Measurements from ENCODE around the gene WDR43.
A peak's percentile ranks its signal among the peaks of the same experiment; 100 is the strongest.

Gene WDR43

DNA sequence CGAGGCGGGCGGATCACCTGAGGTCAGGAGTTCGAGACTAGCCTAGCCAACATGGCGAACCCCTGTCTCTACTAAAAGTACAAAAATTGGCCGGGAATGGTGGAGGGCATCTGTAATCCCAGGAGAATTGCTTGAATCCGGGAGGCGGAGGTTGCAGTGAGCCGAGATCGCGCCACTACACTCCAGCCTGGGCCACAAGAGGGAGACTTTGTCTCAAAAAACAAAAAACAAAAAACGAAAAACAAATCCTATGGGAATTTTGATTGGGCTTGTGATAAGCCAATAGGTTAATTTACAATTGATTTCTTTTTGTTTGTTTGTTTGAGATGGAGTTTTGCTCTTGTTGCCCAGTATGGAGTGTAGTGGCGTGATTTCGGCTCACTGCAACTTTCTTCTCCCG is 62.4 kb downstream of the WDR43 start:
- no peak for DNase-seq (ENCODE audit: extremely low read depth, low read depth)
- H3K4me3 ChIP-seq (replicated peaks; ENCODE audit: low read depth, low read length): no peak overlapping the region

DNA sequence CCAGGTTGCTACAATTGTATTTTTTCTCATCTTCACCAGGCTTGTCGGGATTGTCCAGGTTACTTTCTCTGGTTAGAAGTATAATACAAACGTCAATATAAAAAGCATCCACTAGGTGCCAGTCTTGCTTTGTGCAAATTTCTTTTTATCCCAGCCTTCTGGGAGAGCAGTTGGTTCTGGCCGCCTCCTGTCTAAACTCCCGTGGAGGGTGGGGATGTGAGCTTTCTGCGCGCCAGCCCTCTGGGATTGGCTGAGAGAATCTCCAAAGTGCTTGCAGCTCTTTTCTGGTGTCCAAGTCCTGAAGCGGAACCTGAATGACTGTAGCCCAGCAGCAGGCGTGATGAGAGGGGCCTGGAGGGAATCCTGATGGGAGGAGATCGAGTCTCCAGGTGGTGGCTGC is 64.2 kb downstream of the WDR43 start:
- H3K4me3 ChIP-seq (replicated peaks; ENCODE audit: low read depth, low read length): no peak overlapping the region
- DNase-seq (ENCODE audit: extremely low read depth, low read depth): peak; percentile 52
- TF ChIP-seq, protein P1, sequence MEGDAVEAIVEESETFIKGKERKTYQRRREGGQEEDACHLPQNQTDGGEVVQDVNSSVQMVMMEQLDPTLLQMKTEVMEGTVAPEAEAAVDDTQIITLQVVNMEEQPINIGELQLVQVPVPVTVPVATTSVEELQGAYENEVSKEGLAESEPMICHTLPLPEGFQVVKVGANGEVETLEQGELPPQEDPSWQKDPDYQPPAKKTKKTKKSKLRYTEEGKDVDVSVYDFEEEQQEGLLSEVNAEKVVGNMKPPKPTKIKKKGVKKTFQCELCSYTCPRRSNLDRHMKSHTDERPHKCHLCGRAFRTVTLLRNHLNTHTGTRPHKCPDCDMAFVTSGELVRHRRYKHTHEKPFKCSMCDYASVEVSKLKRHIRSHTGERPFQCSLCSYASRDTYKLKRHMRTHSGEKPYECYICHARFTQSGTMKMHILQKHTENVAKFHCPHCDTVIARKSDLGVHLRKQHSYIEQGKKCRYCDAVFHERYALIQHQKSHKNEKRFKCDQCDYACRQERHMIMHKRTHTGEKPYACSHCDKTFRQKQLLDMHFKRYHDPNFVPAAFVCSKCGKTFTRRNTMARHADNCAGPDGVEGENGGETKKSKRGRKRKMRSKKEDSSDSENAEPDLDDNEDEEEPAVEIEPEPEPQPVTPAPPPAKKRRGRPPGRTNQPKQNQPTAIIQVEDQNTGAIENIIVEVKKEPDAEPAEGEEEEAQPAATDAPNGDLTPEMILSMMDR (IDR thresholded peaks at IDR 0.05; ENCODE audit: low read depth, low read length, missing control alignments): peak; percentile 48

More for the DNA sequence above, 62.4 kb downstream of the WDR43 start:
- TF ChIP-seq, protein P1 (IDR thresholded peaks at IDR 0.05; ENCODE audit: low read depth, low read length, missing control alignments): peak; percentile 45

DNA sequence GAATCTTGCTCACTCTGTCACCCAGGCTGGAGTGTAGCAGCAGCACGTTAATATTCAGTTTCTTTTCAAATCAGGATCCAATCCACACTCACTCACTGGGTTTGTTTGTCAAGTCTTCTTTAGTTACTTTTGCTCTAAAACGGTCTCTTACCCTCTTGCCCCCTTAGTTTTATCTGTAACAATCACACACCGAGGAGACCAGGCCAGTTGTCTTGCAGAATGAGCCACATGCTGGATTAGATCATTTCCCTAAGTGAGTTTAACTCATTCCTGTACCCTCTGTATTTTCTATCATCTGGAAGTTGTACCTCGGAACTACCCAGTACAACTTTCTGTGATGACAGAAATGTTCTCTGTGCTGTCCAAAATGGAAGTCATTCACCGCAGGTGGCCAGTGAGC is 65.9 kb downstream of the WDR43 start:
- no peak overlapping the region for H3K4me3 ChIP-seq (replicated peaks; ENCODE audit: low read depth, low read length)
- TF ChIP-seq, protein P1 (IDR thresholded peaks at IDR 0.05; ENCODE audit: low read depth, low read length, missing control alignments): no peak
- DNase-seq (ENCODE audit: extremely low read depth, low read depth): no peak

DNA sequence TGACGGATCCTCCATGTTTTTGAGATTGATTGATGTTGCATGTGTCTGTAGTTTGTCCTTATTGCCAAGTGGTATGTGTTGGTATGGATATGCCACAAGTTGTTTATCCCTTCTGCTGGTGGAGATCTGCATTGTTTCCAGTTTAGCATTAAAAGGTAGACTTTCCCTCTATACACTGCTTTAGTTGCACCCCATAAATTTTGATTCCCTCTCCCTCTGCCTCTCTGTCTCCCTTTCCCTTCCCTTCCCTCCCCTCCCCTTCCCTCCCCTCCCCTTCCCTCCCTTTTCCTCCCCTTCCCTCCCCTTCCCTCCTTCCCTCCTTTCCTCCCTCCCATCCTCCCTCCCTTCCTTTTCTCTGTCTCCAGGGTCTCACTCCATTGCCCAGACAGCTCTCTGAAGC is 68.0 kb downstream of the WDR43 start:
- no peak for DNase-seq (ENCODE audit: extremely low read depth, low read depth)

DNA sequence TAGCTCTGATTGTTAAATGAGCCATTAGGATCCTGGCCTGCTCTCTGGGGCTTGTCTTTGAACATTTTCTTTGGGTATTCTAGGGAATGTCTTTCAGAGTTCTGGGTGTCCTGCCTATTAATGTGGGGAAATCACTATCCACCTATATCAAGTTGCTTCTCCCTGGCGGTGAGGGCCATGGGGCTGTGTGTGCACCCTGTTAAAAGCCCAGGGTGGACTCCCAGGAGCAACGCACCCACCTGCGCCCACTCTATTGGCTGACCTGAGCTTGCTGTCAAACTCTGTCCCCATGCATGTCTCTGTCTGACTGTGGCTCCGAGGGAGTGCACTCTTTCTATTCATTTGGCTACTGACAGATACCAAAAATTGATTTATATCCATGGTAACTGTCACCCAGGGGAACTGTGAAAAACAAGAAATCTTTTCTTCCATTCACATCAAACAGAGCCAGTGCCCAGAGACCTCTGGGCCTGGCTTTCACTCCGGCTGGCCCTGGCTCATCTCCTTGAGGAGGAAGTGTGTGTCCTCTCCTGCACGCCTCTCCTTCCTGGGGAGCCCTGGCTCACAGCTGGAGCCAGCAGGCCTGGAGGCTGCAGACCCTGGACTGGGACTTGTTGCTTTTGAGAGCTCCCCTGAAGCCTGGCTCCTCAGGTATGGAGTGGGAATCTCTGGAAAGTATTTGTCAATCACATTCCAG is 76.1 kb downstream of the WDR43 start:
- DNase-seq (ENCODE audit: extremely low read depth, low read depth): no peak
- no peak overlapping the region for H3K4me3 ChIP-seq (replicated peaks; ENCODE audit: low read depth, low read length)
- TF ChIP-seq, protein P1 (IDR thresholded peaks at IDR 0.05; ENCODE audit: low read depth, low read length, missing control alignments): no peak

More for the DNA sequence above, 68.0 kb downstream of the WDR43 start:
- TF ChIP-seq, protein P1 (IDR thresholded peaks at IDR 0.05; ENCODE audit: low read depth, low read length, missing control alignments): no peak
- H3K4me3 ChIP-seq (replicated peaks; ENCODE audit: low read depth, low read length): no peak overlapping the region

DNA sequence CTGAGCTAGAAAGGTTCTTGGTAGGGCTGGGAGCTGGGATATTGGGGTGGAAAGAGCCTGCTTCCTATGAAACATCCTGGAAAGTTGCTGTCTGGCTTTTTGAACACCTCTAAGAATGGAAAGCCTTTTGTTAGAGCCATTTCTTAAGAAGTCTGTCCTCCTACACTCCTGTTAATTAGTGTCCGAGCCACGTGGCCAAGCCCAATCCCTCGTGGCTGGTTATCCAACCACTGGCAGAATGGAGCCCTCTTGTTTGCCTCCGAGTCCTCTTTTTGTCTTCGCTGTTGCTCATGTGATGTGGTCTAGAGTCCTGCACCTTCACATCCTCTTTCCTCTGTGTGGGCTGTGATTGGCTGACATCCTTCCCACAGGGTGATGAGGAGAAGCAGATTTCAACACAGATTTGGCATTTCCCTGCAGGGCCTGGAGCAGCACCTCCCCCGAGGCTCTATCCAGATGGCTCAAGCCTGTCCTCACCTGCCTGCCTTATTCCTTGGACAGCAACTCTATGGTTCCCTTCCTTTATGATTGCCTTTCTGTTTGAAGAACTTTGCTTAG is 78.4 kb downstream of the WDR43 start:
- no peak for DNase-seq (ENCODE audit: extremely low read depth, low read depth)

More for the DNA sequence above, 78.4 kb downstream of the WDR43 start:
- TF ChIP-seq, protein P1 (IDR thresholded peaks at IDR 0.05; ENCODE audit: low read depth, low read length, missing control alignments): no peak
- H3K4me3 ChIP-seq (replicated peaks; ENCODE audit: low read depth, low read length): no peak overlapping the region
